Measurements from ENCODE around the gene IFNAR2. TPM values are rescaled to one million over a fixed set of nuclear protein-coding genes. Genes with fewer than 3 reads are reported as not detected.

Gene IFNAR2
- total and polyA plus RNA-seq, 12 donors = 3.3 to 29.7 (median 14.5) TPM

GRCh38 chr21:33266050-33266788 lies 36.5 kb downstream of the IFNAR2 start, which contains the start of gene IL10RB:
IL10RB (plus strand) TSS chr21:33266367; CDS start chr21:33266466, 99 bp downstream.
- peak within 1 kb of the TSS in 3 of 4 donors; percentile 50 to 97 (median 75) for H3K4me3 ChIP-seq
- TF ChIP-seq CTCF (IDR thresholded peaks at IDR 0.05) (no peak), POLR2A (IDR thresholded peaks at IDR 0.05) (peak; percentile 26 to 28)
- H3K36me3 ChIP-seq (replicated peaks in 1 of 2) = peaks cover 0 to 16% of the 10 kb centered on the region in 2 donors
- H3K4me1 ChIP-seq (replicated peaks in 1 of 2) = peaks cover 0 to 14% of the 10 kb centered on the region in 2 donors
- H3K9me3 ChIP-seq (replicated peaks in 1 of 3) = no peaks in the 10 kb centered on the region
- intact Hi-C loops (cut with DNase I) = no loop called here
- H3K27ac ChIP-seq = peak within 1 kb of the TSS; percentile 14 to 93 (median 58)
- H3K27me3 ChIP-seq = no peaks in the 10 kb centered on the region
- DNase-seq = peak; percentile 56 to 76 (median 73)
- 0 to 1% (median 1%) methylated on average over 18 to 60 of the region's 60 CpGs for WGBS, 4 donors

GRCh38 chr21:33266789-33267135 lies 37.0 kb downstream of the IFNAR2 start:
- peak overlapping the region; percentile 14 to 93 (median 58) for H3K27ac ChIP-seq
- no peak for DNase-seq
- H3K36me3 ChIP-seq (replicated peaks in 1 of 2) = peaks cover 0 to 16% of the 10 kb centered on the region in 2 donors
- no peak for TF ChIP-seq POLR2A (IDR thresholded peaks at IDR 0.05)
- TF ChIP-seq CTCF (IDR thresholded peaks at IDR 0.05) = no peak
- peak overlapping the region in 3 of 4 donors; percentile 50 to 97 (median 75) for H3K4me3 ChIP-seq
- no peaks in the 10 kb centered on the region for H3K9me3 ChIP-seq (replicated peaks in 1 of 3)
- intact Hi-C loops (cut with DNase I) = no loop called here
- peaks cover 0 to 14% of the 10 kb centered on the region in 2 donors for H3K4me1 ChIP-seq (replicated peaks in 1 of 2)
- 6 to 23% (median 9%) methylated on average over 4 to 8 of the region's 8 CpGs for WGBS, 4 donors
- H3K27me3 ChIP-seq = no peaks in the 10 kb centered on the region

GRCh38 chr21:33267250-33267649 lies 37.5 kb downstream of the IFNAR2 start:
- 72 to 79% (median 76%) methylated on average over 7 of the region's 7 CpGs for WGBS, 4 donors
- H3K36me3 ChIP-seq (replicated peaks in 1 of 2) = peaks cover 0 to 16% of the 10 kb centered on the region in 2 donors

GRCh38 chr21:33268393-33268736 lies 38.6 kb downstream of the IFNAR2 start:
- TF ChIP-seq POLR2A (IDR thresholded peaks at IDR 0.05) = no peak
- no peak for TF ChIP-seq CTCF (IDR thresholded peaks at IDR 0.05)
- intact Hi-C loops (cut with DNase I) = no loop called here
- H3K4me3 ChIP-seq = no peak overlapping the region
- H3K27ac ChIP-seq = peak overlapping the region in 1 of 5 donors; percentile 9
- peaks cover 0 to 11% of the 10 kb centered on the region in 2 donors for H3K36me3 ChIP-seq (replicated peaks in 1 of 2)
- no peak for DNase-seq
- no peaks in the 10 kb centered on the region for H3K9me3 ChIP-seq (replicated peaks in 1 of 3)
- 81 to 92% (median 87%) methylated on average over 7 of the region's 7 CpGs for whole genome bisulfite sequencing, 4 donors
- H3K4me1 ChIP-seq (replicated peaks in 1 of 2) = peaks cover 0 to 14% of the 10 kb centered on the region in 2 donors
- H3K27me3 ChIP-seq = no peaks in the 10 kb centered on the region

More at GRCh38 chr21:33267250-33267649, 37.5 kb downstream of the IFNAR2 start:
- H3K27me3 ChIP-seq = no peaks in the 10 kb centered on the region
- H3K4me3 ChIP-seq = peak overlapping the region in 1 of 4 donors; percentile 97
- peaks cover 0 to 14% of the 10 kb centered on the region in 2 donors for H3K4me1 ChIP-seq (replicated peaks in 1 of 2)
- peak overlapping the region in 4 of 5 donors; percentile 56 to 93 (median 72) for H3K27ac ChIP-seq
- TF ChIP-seq POLR2A (IDR thresholded peaks at IDR 0.05) (no peak), CTCF (IDR thresholded peaks at IDR 0.05) (no peak)
- H3K9me3 ChIP-seq (replicated peaks in 1 of 3) = no peaks in the 10 kb centered on the region
- intact Hi-C loops (cut with DNase I) = no loop called here
- no peak for DNase-seq

All from adrenal gland (tissue), 12 donors.